T-cell (primary cell): ENCODE results near the gene REXO1. TPM values are rescaled to one million over a fixed set of nuclear protein-coding genes. Genes with fewer than 3 reads are reported as not detected.
"Not testable (repeated sequence)": the region's sequence is repeated elsewhere in the genome, so short reads cannot be mapped to it uniquely, and the experiment has no call there.

Experiments
- ATAC-seq, 4 experiments: fragments of 200-7000 bp in 3 of 4; fragments of 150-1000 bp in 1 of 4; cut with Tn5 transposase; replicated peaks in 1 of 4; 1 replicate in 3 of 4; 2 replicates in 1 of 4; pipeline ENCODE4 v1.10.0; 2021; ENCODE audit warnings: moderate library complexity in 3 of 4, mild to moderate bottlenecking in 2 of 4, moderate number of reproducible peaks in 1 of 4
- CTCF ChIA-PET, 2 donors: fragments of 300-600 bp; sonication (Branson Sonifier 250); formaldehyde crosslinking; loops; one replicate each; lab custom pipeline; 2022; ENCODE audit warnings: antibody characterized with exemption in 2 of 2; lab: Charles Lee
- POLR2A ChIA-PET, 2 donors: fragments of 300-600 bp; sonication (Branson Sonifier 250); formaldehyde crosslinking; loops; one replicate each; lab custom pipeline; 2022; ENCODE audit warnings: antibody characterized with exemption in 2 of 2; lab: Charles Lee
- DNase-seq, 35 experiments: peaks; one replicate each; pipeline versions ENCODE4 v3.0.0 to v3.0.0-alpha.2; 2013 to 2023
- H3K27ac ChIP-seq: one replicate; pipeline ENCODE4 v1.5.1; 2013; ENCODE audit warnings: low read length
- H3K27me3 ChIP-seq, 2 experiments: replicated peaks in 1 of 2; 1 replicate in 1 of 2; 2 replicates in 1 of 2; pipeline versions ENCODE4 v1.6.1 to v1.7.0; 2013; ENCODE audit warnings: low read length in 1 of 2, mixed read lengths in 1 of 2; ENCODE audit not compliant: control insufficient read depth in 2 of 2, insufficient read depth in 2 of 2; ENCODE audit errors: extremely low read depth in 1 of 2
- H3K36me3 ChIP-seq, 2 donors: 1 replicate in 1 of 2; 2 replicates in 1 of 2; pipeline versions ENCODE4 v1.6.1 to v1.7.0; 2013; ENCODE audit warnings: low read length in 1 of 2; ENCODE audit not compliant: control insufficient read depth in 2 of 2, insufficient read depth in 1 of 2; ENCODE audit errors: extremely low read depth in 1 of 2
- H3K4me1 ChIP-seq, 2 experiments: 1 replicate in 1 of 2; 2 replicates in 1 of 2; pipeline versions ENCODE4 v1.6.1 to v1.7.0; 2013; ENCODE audit warnings: low read length in 2 of 2, mixed read lengths in 1 of 2; ENCODE audit not compliant: insufficient read depth in 2 of 2, control insufficient read depth in 1 of 2; ENCODE audit errors: extremely low read depth in 1 of 2
- H3K4me3 ChIP-seq, 2 donors: 1 replicate in 1 of 2; 2 replicates in 1 of 2; pipeline versions ENCODE4 v1.5.1 to v1.7.0; 2013; ENCODE audit warnings: mild to moderate bottlenecking in 2 of 2, low read length in 1 of 2, moderate library complexity in 1 of 2; ENCODE audit not compliant: control insufficient read depth in 1 of 2; ENCODE audit errors: extremely low read depth in 1 of 2
- H3K9me3 ChIP-seq: 2 replicates; pipeline ENCODE4 v1.7.0; 2013
- H3K27ac Mint-ChIP-seq, 2 donors: one replicate each; pipeline ENCODE4 v1.8.0; 2020 to 2021; ENCODE audit warnings: mild to moderate bottlenecking in 2 of 2, mixed read lengths in 2 of 2
- H3K27me3 Mint-ChIP-seq, 2 donors: one replicate each; pipeline ENCODE4 v1.8.0; 2021 to 2022; ENCODE audit warnings: mixed read lengths in 2 of 2
- H3K36me3 Mint-ChIP-seq: one replicate; pipeline ENCODE4 v1.8.0; 2021; ENCODE audit warnings: mixed read lengths
- H3K4me1 Mint-ChIP-seq, 3 donors: one replicate each; pipeline ENCODE4 v1.8.0; 2020 to 2022; ENCODE audit warnings: mixed read lengths in 3 of 3, mild to moderate bottlenecking in 1 of 3
- H3K4me3 Mint-ChIP-seq, 3 donors: one replicate each; pipeline ENCODE4 v1.8.0; 2020 to 2022; ENCODE audit warnings: mild to moderate bottlenecking in 3 of 3, mixed read lengths in 3 of 3, moderate library complexity in 3 of 3
- H3K9me3 Mint-ChIP-seq, 3 donors: one replicate each; pipeline ENCODE4 v1.8.0; 2020 to 2022; ENCODE audit warnings: mixed read lengths in 3 of 3
- WGBS: methylation state at CpG from one replicate; pipeline ENCODE4 v1.1.5; 2013; ENCODE audit warnings: missing lambda C conversion rate; ENCODE audit not compliant: insufficient coverage; 5-methylcytosine and 5-hydroxymethylcytosine counted together
- total RNA-seq, 35 experiments: library from RNA in 6 of 35; stranded (reverse) in 6 of 35; fragments of 120-200 nt in 1 of 35; gene quantifications; one replicate each; pipeline versions ENCODE4 v1.2.1 to v1.2.4 and lab custom pipeline; 2013 to 2026

Gene REXO1
- 10 to 100 TPM; 68.4 to 97.5 (median 78.7) TPM for total RNA-seq
- 18.4 TPM for total RNA-seq (2013)
- total RNA-seq (lab: John Stamatoyannopoulos, UW) = 58.1 to 205 (median 78.6) reads per million in 29 experiments

- H3K36me3 Mint-ChIP-seq = no peaks in the 10 kb centered on the region
These were observed at the start of gene REXO1 for GRCh38 chr19:1848399-1849131. REXO1 (minus strand) TSS chr19:1848483; CDS start chr19:1848358, 125 bp downstream.

GRCh38 chr19:1896508-1896907 lies 48.2 kb upstream of the REXO1 start:
- Mint-ChIP-seq H3K36me3 (no peaks in the 10 kb centered on the region), H3K9me3 (no peaks in the 10 kb centered on the region), H3K27me3 (no peaks in the 10 kb centered on the region), H3K4me3 (peak overlapping the region in 2 of 3 donors; percentile 80 to 86), H3K27ac (peak overlapping the region; percentile 52 to 94), H3K4me1 (peaks cover 30 to 38% (median 32%) of the 10 kb centered on the region in 3 donors)
- Histone ChIP-seq H3K9me3 (no peaks in the 10 kb centered on the region), H3K27ac (peak overlapping the region; percentile 79), H3K4me1 (peaks cover 17 to 48% of the 10 kb centered on the region in 2 experiments), H3K36me3 (no peaks in the 10 kb centered on the region), H3K4me3 (no peak overlapping the region), H3K27me3 (no peaks in the 10 kb centered on the region)
- WGBS = 62% methylated on average over 7 of the region's 13 CpGs
- ChIA-PET POLR2A (interaction anchor here in 1 of 2 donors (0.7 kb wide), 1 partner anchor 727 kb away, joined by 3 read pairs; no protein-coding TSS in a partner anchor), CTCF (interaction anchor here in 1 of 2 donors (0.6 to 0.7 kb wide), 2 partner anchors 15 to 33 kb away, joined by 4 read pairs; no protein-coding TSS in a partner anchor)
- ATAC-seq (no peak), DNase-seq (no peak)

More at GRCh38 chr19:1848399-1849131, at the start of gene REXO1:
- Mint-ChIP-seq H3K27me3 (no peaks in the 10 kb centered on the region), H3K4me1 (peaks cover 48 to 74% (median 68%) of the 10 kb centered on the region in 3 donors), H3K27ac (peak within 1 kb of the TSS; percentile 89 to 92), H3K9me3 (no peaks in the 10 kb centered on the region), H3K4me3 (peak within 1 kb of the TSS; percentile 84 to 90 (median 84))
- peaks cover 26 to 82% of the 10 kb centered on the region in 2 experiments for H3K4me1 ChIP-seq
- H3K27me3 ChIP-seq = no peaks in the 10 kb centered on the region
- H3K36me3 ChIP-seq = peaks cover 0 to 17% of the 10 kb centered on the region in 2 donors
- peak within 1 kb of the TSS; percentile 81 to 93 for H3K4me3 ChIP-seq
- DNase-seq (peak; percentile 92 to 99 (median 97)), ATAC-seq (peak; percentile 73 to 87 (median 81))
- under 1% methylated on average over 47 of the region's 60 CpGs for WGBS
- ChIA-PET CTCF (no interaction called here), POLR2A (no interaction called here)
- peak within 1 kb of the TSS; percentile 90 for H3K27ac ChIP-seq
- H3K9me3 ChIP-seq = no peaks in the 10 kb centered on the region

- no peaks in the 10 kb centered on the region for H3K9me3 Mint-ChIP-seq
- Histone ChIP-seq H3K36me3 (no peaks in the 10 kb centered on the region), H3K27ac (no peak overlapping the region), H3K4me3 (no peak overlapping the region), H3K4me1 (peaks cover 17 to 48% of the 10 kb centered on the region in 2 experiments), H3K27me3 (no peaks in the 10 kb centered on the region), H3K9me3 (no peaks in the 10 kb centered on the region)
- ATAC-seq (no peak), DNase-seq (no peak)
- H3K27ac Mint-ChIP-seq = no peak overlapping the region
- 96% methylated on average over 13 of the region's 17 CpGs for WGBS
- H3K4me1 Mint-ChIP-seq = peaks cover 32 to 38% (median 37%) of the 10 kb centered on the region in 3 donors
- no peaks in the 10 kb centered on the region for H3K36me3 Mint-ChIP-seq
- ChIA-PET POLR2A (interaction anchor here in 1 of 2 donors (0.5 kb wide), 1 partner anchor 489 kb away, joined by 6 read pairs; no protein-coding TSS in a partner anchor), CTCF (interaction anchor here in 1 of 2 donors (0.5 kb wide), 1 partner anchor 198 kb away, joined by 8 read pairs; no protein-coding TSS in a partner anchor)
- H3K27me3 Mint-ChIP-seq = no peaks in the 10 kb centered on the region
- peak overlapping the region in 2 of 3 donors; percentile 34 to 86 for H3K4me3 Mint-ChIP-seq
These were observed 45.5 kb upstream of the REXO1 start for GRCh38 chr19:1893791-1894190.

- no peak for ATAC-seq
- ChIA-PET CTCF (no interaction called here), POLR2A (no interaction called here)
- H3K9me3 ChIP-seq = no peaks in the 10 kb centered on the region
- Mint-ChIP-seq H3K27me3 (no peaks in the 10 kb centered on the region), H3K36me3 (no peaks in the 10 kb centered on the region), H3K4me3 (no peak overlapping the region), H3K27ac (peak overlapping the region in 1 of 2 donors; percentile 0), H3K4me1 (peaks cover 5 to 12% (median 11%) of the 10 kb centered on the region in 3 donors), H3K9me3 (no peaks in the 10 kb centered on the region)
- H3K4me3 ChIP-seq = no peak overlapping the region
- WGBS = no CpG with 5 or more reads among the region's 1 CpG
- no peak for DNase-seq
- no peak overlapping the region for H3K27ac ChIP-seq
- H3K27me3 ChIP-seq = no peaks in the 10 kb centered on the region
- H3K4me1 ChIP-seq = peaks cover 0 to 20% of the 10 kb centered on the region in 2 experiments
- H3K36me3 ChIP-seq = no peaks in the 10 kb centered on the region
These were observed 41.6 kb upstream of the REXO1 start for GRCh38 chr19:1889907-1890306.

GRCh38 chr19:1888385-1888784 lies 40.1 kb upstream of the REXO1 start:
- H3K27me3 Mint-ChIP-seq = no peaks in the 10 kb centered on the region
- ChIA-PET POLR2A (no interaction called here), CTCF (no interaction called here)
- 73% methylated on average over 1 of the region's 5 CpGs for WGBS
- peaks cover 7% of the 10 kb centered on the region for H3K36me3 Mint-ChIP-seq
- Histone ChIP-seq H3K27ac (no peak overlapping the region), H3K4me1 (peaks cover 3 to 22% of the 10 kb centered on the region in 2 experiments), H3K9me3 (no peaks in the 10 kb centered on the region), H3K27me3 (no peaks in the 10 kb centered on the region), H3K4me3 (no peak overlapping the region), H3K36me3 (no peaks in the 10 kb centered on the region)
- no peak for DNase-seq
- H3K4me3 Mint-ChIP-seq = no peak overlapping the region
- ATAC-seq = no peak
- no peak overlapping the region for H3K27ac Mint-ChIP-seq
- H3K4me1 Mint-ChIP-seq = peaks cover 9 to 21% (median 17%) of the 10 kb centered on the region in 3 donors
- H3K9me3 Mint-ChIP-seq = no peaks in the 10 kb centered on the region

GRCh38 chr19:1886360-1886759 lies 38.1 kb upstream of the REXO1 start:
- POLR2A ChIA-PET, H3K27me3 ChIP-seq, H3K27ac ChIP-seq, H3K9me3 Mint-ChIP-seq, CTCF ChIA-PET, H3K9me3 ChIP-seq, H3K36me3 ChIP-seq, H3K27ac Mint-ChIP-seq, DNase-seq, H3K27me3 Mint-ChIP-seq, H3K4me3 ChIP-seq, ATAC-seq: not testable (repeated sequence)
- H3K4me1 ChIP-seq = peaks cover 17 to 41% of the 10 kb centered on the region in 2 experiments
- WGBS = 93% methylated on average over 9 of the region's 15 CpGs
- Mint-ChIP-seq H3K36me3 (peaks cover 11% of the 10 kb centered on the region), H3K4me3 (peak overlapping the region in 1 of 3 donors; percentile 94), H3K4me1 (peaks cover 24 to 37% (median 31%) of the 10 kb centered on the region in 3 donors)
